NCI-H82 treated with DMSO at 0.1 percent for 48 hours (cell line): ENCODE data around the gene TMEM245.

ENCODE experiments used
- DNase-seq: peaks from one replicate; lab custom pipeline; 2025; ENCODE audit not compliant: unreplicated experiment; lab: John Stamatoyannopoulos, UW

TMEM245 gene

DNA sequence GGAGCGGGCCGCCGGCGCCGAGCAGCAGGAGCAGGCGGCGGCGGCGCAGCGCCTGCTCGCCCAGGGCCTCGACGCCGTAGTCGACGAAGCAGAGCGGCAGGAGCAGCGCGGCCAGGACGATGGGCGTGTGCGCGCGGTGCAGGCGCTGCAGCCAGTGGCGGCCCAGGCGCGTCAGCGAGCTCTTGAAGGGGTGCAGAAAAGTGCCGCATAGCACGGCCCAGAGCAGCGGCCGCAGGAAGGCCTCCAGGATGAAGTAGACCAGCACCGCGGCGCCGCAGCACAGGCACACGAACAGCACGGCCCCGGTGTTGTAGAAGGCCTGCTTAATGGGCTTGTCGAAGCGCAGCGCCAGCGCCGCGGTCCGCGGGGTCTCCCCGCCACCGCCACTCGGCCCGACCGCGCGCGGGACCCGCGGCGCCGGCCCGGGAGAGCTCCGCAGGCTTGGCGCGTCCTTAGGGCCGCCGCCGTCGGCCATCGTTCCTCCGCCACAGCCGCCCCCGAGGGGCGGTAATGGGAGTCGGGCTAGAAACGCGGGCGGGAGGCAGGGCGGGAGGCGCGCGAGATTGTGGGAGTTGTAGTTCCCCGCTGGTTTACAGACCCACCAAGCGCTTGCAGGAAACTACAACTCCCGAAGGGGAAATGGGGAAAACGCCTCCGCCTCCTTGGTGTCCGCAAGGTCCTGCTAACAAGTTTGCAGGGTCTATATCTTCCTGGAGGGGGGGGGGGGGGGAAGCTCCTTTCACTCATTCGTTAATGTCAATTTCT lies at the start of gene TMEM245:
TSS of gene TMEM245 (minus strand) at position 509 of the 765 bp plus-strand sequence. CDS start at position 475, 34 bp downstream.
- peak; percentile 94 for DNase-seq

DNA sequence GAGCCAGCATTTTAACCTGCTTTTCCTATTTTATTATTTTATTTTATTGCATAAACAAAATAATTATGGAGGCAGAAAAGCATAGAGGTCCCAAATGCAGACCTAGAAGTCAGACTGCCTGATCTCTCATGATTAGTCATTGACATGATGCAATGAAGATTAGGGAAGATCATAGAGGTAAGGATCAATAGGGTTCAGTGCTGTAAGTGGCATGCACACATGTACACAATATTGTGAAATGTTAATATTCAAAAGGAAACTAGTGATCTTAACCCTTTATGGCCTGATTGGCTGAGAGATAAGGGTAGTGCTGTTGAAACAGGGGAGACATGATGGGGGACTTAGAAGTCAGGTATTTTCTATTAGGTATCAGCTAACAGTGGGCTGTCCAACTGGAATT lies 48.4 kb upstream of the TMEM245 start:
- no peak for DNase-seq

DNA sequence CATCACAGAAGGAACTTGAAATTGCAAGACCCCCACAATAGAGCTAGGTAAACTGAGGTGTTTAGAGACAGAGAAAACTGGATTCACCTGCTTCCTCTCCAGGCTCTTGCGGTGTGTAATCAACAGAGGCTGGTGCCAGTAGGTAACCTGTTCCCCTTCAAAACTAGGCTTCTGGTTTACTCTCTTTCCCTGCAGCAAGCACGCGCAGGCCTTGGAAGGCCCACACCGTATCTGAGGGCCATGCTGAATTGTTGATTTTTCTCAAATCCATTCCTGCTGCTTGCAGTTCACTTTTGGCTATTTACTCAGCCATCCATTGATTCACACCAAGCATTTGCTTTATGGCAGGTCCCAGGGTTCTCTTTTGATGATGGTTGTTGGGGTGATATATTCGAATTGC lies 48.0 kb upstream of the TMEM245 start:
- DNase-seq: no peak

DNA sequence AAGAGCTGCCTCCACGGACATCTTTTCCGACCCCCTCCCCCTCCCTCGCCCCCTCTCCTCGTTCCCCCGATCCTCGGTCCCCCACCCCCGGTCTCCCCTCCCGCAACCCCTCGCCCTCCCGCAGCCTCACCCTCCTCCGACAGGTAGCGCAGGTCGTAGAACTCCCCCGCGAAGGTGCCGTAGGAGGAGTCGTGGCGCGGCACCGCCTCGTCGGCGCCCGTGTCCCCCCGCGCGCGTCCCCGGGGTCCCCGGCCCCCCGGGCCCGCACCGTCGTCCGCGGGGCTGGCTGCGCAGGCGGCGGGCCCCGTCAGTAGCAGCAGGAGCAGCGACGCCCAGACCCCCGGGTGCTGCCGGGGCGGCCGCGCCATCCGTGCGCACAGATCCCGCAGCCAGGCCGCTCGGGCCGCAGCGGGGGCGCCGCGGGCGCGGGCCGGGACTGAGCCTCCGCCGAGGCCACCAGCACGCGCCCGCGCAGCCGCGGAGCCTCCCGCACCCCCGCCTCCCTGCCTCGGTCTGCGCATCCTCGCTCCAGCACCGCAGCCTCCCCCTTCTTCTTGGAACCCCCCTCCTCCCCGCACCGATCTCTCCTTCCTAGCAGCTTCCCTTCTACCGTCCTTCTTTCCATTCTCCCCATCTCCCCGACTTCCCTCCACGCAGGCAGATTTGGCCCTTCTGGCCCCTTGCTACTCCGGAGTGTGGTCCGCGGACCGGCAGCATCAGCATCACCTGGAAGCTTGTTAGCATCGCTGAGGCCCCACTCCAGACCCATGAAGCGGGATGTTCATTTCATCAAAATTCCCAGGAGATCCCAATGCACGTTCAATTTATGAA lies 47.2 kb upstream of the TMEM245 start, which contains the start of gene FRRS1L:
TSS of gene FRRS1L (minus strand) at position 479 of the 831 bp plus-strand sequence. CDS start at position 368, 111 bp downstream.
- DNase-seq: no peak

DNA sequence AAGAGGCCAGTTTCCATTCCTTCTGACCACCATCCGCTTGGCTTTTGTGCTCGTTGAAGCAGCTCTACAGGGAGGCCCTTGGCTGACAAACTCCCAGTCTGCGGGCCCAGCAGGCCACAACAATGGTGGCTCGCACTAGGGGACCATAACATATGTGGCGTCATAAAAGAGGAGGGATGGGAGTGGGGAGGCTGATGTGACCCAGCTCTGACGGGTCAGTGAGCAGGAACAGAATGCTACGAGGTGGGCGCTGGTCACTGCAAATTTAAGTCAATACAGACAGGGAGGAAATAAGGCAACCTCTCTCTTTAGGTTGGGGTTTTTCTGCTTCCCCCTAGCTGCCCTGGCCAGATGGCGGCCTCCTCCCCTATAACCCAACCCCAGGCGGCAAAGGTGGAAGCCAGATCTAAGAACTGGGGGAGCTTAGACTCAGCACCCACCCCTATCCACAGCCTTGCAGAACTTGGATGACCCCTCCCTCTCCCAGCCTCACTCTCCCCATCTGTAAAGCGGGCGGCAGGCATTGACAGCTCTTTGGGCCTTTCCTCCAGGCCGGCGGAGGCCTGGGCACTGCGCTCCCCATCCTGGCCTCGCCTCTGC lies 46.5 kb upstream of the TMEM245 start:
- DNase-seq: no peak

DNA sequence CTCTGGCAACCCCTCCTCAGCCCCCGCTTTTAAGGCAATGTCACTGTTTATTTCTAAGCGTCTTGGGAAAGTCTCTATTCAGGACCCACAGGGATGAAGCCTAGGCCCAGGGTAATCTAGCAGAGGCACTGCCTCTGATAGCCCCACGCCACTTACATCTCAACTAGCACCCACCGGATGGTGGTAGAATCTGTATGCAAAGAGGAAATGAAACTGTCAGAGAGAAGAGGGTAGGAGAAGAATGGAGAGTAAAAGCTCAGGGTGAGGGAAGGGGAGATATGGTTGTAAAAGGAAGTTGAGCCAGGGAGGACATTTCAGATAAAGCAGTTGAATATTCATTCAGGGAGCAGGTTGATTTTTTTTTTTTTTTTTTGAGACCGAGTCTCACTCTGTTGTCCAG lies 44.3 kb upstream of the TMEM245 start:
- DNase-seq: no peak

DNA sequence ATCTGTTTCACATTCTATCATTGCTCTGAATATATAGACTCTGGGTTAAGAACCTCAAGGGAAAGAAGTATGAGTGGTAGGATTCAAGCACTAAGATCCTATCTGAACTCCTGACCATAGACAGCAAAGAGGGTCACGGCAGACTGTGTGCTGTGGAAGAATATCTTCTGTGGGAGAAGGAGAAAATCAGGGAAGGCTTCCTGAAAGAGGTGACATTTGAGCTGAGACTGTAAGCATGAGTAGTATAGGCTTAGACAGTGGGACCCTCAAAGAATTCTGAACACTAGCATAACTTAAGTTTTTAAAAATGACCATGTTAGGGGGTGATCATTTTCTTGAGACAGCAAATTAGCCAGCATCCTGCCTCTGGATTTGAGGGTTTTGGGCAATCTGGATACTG lies 43.4 kb upstream of the TMEM245 start:
- DNase-seq: no peak

DNA sequence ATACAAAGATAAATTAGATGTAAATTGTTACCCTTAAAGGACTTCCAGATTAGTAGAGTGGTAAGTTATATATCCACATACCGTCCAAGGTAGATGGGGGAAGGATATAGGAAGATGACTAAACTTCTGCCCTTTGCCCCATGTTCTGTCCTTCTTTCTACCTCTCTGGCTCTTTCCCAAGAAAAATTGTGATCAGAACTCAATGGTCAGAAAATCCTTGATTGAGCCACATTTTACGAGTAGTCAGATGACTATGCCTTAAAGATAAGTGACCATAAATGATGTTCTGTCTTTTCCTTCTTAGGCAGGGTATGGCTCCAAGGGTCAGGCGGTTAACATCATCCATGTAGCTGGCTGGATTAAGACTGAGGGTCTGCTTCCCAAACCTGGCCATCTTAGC lies 42.9 kb upstream of the TMEM245 start:
- no peak for DNase-seq

DNA sequence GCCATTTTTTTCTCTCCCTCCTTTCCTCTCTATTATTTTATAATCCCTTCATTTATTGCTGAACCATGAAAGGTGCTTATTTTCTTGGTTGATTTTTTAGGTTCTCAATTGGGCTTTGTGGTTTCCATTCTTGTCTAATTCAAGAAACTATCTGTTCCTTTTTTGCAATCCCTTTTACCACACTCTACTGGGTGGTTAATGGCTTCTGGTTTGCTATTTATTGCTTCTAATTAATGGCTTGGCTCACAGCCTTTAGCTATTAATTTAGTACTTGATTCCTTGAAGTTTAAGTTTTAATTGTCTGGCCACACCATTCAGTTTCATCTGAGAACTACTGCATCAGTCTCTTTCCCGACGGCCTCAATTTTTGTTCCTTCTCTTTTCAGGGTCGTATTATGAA lies 41.7 kb upstream of the TMEM245 start:
- DNase-seq: no peak

DNA sequence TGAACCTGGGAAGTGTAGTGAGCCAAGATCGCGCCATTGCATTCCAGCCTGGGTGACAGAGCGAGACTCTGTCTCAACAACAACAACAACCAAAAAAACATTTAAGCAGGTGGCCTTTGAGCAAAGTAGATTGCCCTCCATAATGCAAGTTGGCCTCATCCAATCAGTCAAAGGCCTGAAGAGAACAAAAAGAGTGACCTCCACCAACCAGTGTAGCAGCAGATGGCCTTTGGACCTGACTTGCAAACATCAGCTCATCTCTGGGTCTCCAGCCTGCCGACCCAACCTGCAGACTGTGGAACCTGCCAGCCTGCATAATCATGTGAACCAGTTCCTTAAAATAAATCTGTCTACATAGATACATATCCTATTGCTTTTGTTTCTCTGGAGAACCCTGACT lies 39.8 kb upstream of the TMEM245 start:
- DNase-seq: no peak

DNA sequence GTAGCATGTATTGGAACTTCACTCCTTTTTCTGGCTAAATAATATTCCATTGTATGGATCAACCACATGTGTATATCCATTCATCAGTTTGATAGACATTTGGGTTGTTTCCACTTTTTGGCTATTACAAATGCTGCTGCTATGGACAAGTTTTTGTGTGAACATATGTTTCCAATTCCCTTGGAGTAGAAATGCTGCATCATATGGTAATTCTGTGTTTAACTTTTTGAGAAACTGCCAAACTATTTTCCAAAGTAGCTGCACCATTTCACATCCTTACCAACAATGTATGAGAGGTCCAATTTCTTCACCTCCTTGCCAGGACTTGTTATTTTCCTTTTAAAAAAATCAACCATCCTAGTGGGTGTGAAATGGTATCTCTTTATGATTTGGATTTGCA lies 38.9 kb upstream of the TMEM245 start:
- DNase-seq: no peak

DNA sequence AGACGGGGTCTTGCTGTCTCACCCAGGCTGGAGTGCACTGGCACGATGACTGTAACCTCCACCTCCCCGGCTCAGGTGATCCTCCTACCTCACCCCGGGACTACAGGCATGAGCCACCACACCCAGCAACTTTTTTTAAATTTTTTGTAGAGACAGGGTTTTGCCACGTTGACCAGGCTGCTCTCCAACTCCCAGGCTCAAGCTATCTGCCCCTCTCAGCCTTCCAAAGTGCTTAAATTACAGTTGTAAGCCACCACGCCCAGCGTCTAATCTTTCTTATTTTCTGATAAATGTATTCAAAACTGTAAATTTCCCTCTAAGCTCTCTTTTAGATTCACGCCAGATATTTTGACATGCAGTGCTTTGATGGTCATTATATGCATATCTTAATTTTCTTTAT lies 37.0 kb upstream of the TMEM245 start:
- DNase-seq: no peak

DNA sequence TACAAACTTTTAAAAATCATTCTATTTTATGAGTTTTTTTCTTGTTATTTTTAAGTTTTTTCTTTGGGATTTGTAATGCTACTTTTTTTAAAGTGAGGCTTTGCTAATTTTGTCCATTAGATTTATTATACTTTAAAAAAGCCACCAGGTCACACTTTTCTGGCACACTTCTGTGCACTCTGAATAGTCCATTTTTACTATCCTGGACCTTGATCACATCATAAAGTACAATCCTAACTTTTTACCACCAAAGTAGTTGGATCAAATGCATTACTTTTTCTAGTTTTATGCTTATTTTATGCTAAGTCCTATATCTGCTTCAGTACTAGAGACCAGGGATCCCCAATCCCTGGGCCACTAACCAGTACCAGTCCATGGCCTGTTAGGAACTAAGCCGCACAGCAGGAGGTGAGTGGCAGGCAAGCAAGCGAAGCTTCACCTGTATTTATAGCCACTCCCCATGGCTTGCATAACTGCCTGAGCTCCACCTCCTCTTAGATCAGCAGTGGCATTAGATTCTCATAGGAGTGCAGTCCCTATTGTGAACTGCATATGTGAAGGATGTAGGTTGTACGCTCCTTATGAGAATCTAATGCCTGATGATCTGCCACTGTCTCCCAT lies 31.3 kb upstream of the TMEM245 start:
- DNase-seq: no peak

DNA sequence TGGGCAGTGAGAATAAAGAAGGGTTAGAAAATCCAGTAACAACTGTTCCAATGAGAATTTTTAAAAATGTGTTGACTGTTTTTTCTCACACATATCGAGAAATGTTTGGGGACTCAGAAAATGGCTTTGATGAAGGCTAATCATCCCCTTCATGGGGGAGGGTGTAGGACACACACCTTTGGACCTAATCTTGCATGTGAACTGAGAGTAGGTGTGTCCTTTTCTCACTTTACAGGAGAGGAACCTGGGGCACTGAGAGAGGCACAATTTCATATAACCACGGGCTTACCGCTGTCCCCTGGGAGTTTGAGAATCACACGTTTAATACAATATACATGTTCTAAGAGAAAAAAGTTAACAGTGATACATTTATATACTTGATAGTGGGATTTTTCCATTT lies 30.0 kb upstream of the TMEM245 start:
- no peak for DNase-seq

DNA sequence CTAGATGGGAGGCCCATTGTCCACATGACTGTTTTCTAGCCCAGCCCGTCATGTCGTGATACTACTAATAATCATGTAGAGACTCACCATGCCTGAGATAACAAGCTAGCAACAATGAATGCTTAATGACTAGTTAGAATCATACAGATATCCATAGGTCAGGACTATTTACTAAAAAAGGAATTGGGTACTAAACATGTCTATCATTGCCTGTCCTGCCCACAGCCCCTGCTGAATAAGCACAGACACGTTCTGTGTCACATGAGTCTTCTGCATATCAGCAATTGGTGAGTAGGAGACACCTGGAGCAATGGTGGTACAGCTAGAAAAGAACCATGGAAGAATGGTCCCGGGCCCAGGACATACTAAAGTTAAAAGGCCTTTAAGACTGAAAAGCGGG lies 29.3 kb upstream of the TMEM245 start:
- no peak for DNase-seq

DNA sequence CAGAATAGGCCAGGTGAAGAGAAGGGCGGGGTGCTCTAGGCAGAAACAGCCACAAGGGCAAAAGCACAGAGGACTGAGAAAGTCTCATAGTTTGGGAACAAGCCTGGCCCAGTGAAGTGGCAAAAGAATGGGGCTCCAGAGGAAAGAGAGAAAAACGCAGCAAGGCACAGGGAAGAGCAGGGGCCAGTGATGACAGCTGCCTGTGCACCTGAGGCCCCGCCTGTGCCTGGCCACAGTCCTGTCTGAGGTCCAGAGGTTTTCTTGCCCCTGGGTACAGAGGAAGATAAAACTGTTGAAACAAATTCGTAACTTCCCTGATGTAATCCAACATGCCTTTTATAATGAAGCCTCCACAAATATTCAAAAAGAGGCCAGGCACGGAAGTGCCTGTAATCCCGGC lies 25.3 kb upstream of the TMEM245 start:
- no peak for DNase-seq

DNA sequence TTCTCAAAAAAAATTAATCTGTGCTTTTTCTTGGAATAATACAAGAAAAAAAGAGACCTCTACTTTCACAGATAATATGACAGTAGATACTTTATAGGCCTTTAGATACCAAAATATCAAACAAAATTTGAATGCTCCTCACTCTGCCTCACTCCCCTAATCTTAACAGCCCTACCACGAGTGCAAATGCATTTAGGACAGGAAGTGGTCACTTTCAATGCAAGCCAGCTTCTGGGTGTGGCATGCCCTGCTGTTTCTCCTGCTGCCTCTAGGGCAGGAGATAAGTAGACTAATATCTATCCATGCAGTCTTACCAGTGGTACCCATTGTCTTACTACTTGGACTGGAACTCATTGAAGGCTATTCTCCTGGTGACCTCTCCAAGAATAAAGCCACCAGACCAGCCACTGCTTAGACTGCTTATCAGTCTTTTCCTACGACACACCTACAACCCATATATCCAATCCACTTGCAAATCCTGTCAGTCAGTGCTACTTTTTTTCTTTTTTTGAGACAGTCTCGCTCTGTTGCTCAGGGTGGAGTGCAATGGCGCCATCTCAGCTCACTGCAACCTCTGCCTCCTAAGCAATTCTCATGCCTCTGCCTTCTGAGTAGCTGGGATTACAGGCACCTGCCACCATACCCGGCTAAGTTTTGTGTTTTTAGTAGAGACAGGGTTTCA lies 24.3 kb upstream of the TMEM245 start:
- DNase-seq: no peak

DNA sequence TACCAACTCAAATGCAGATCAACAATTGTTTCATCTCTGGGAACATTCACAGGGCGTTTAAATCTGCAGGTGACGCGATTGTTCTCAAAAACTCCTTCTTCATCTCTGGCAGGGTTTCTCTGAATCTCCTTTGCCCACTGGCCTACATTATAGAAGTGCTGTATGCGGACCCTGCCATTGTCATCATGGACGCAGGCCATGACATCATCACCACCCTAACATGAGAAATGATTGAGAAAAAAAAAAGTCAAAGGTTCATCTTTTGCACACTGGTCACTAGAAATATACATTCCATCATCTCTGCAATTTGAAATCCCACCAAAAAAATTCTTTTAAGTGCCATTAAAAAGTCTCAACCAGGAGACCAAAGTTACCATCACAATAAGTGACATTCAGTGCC lies 21.6 kb upstream of the TMEM245 start:
- DNase-seq: no peak

DNA sequence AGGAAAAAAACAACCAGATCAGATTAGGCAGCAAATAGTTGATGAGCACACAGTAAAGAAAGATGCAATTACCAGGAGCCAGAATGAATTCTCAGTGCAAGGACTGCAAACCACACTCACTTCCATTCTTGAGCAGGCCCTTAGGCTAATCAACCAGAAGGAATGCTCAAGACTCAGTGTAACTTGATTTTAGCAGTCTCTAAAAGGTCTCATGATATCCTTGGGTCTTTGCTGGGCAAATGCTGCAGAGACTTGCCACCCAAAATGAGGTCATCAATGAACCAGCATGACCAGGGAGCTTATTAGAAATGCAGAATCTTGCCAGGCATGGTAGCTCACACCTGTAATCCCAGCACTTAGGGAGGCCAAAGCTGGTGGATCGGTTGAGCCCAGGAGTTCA lies 20.1 kb upstream of the TMEM245 start:
- DNase-seq: no peak

DNA sequence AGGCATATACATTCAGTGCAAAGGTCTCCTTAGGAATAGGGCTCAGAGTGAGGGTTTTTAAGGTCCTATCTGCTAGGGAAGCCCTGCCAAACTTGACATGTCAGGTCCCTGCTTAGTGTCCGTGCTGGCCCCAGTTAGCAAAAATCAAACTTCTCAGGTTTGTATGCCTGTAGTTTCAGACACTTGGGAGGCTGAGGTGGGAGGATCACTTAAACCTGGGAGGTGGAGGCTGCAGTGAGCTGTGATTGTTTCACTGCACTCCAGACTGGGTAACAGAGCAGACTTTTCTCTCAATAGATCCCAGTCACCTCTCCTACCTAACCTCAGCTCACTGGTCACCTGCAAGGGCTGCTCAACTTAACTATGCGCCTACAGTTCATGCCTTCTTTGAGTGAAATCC lies 18.7 kb upstream of the TMEM245 start:
- no peak for DNase-seq

DNA sequence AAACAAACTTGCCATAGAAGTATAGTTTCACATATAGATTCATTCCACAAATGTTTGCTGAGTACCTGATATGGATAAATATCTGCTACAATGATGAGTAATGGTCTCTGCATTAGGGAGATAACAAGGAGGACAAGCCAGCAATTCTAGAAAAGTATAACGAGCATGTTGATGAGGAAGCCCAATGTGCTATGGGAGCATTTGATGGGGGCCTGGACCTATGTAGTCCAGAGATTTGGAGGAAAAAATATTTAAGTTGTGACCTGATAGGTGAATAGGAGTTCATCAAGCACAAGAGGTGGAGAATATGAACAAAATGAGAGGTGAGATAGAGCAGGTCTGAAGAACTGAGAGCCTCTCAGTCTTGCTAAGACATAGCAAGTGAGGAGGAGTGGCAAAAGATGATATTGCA lies 14.4 kb upstream of the TMEM245 start:
- DNase-seq: no peak
